Activated T-cell treated with anti-CD3 and anti-CD28 coated beads for 1 hour (primary cell): ENCODE results near the gene NEBL.

ENCODE experiments used
- DNase-seq: peaks from one replicate; pipeline ENCODE4 v3.0.0-alpha.2; 2020; ENCODE audit warnings: low read depth

The NEBL gene

GRCh38 chr10:20778008-20778757 lies 118.9 kb downstream of the NEBL start:
- DNase-seq: no peak

GRCh38 chr10:20776384-20777118 lies 120.6 kb downstream of the NEBL start:
- no peak for DNase-seq

DNA sequence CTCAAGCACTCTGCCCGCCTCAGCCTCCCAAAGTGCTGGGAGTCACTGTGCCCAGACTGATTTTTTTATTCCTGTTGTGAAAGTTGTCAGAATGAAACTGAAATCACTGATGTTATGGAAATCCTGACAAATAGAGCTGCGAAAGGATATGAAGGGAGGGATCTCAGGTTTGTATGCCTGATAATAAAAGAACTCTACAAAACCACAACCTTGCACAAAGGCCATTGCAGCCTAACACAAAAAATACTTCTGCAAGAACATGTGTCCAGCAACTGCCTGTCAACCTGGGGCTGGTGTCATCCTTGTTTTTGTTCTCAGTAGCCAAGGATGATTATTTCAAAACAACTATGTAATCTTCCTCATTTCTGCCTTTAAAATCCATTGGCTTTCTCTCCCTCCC lies 126.1 kb downstream of the NEBL start:
- DNase-seq: no peak

GRCh38 chr10:20769481-20769880 lies 127.6 kb downstream of the NEBL start:
- DNase-seq: no peak

GRCh38 chr10:20768843-20769242 lies 128.3 kb downstream of the NEBL start:
- no peak for DNase-seq

GRCh38 chr10:20767028-20767427 lies 130.1 kb downstream of the NEBL start:
- no peak for DNase-seq

DNA sequence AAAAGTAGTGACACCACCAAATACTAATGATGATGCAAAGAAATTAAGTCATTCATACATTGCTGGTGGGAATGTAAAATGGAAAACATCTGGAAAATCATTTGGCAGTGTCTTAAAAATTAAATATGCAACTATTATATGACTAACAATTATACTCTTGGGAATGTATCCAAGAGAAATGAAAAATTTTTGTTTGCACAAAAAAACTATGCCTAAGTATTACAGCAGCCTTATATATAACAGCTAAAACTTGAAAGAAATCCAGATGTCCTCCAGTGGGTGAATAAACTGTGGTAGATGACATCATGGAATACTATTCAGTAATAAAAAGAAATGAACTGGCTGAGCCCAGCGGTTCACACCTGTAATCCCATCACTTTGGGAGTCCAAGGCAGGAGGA lies 132.0 kb downstream of the NEBL start:
- DNase-seq: no peak

DNA sequence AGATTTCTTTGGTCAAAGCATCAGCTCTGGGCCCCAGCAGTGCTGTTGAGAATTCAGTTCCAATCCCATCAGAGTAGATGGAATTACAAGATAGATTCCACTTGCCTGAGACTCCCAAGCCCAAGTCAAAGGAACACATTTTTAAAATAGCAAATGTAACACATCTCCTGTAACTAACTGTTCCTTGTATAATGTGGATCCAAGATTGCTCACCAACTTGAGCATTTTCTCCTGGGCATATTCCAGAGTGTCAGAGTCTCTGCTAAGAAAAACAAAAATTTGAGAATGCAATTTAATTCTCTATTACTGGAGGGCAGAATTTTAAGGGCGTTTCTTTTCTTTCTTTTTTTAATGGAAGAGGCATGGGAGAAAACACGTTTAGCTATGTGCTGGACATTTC lies 136.7 kb downstream of the NEBL start:
- no peak for DNase-seq

DNA sequence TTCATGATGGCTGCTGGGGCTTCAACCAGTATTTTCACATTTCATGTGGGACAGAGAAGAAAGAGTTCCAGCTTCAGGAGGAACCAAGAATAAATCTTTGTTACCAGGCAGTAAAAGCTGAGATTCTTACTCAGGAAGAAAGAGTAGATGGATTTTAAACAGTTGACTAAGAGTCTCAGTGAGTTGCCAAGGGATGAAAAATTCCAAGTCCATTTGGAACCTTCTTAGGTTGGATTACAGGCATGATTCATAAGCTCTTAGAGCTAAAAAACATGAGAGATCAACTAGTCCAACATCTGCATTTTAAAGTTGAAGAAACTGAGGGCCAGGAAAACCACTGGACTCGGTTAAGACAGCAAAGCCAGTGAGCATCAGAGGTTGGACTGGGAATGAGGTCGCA lies 148.6 kb downstream of the NEBL start:
- DNase-seq: no peak

- no peak for DNase-seq
Measured at GRCh38 chr10:20747782-20748181, 149.3 kb downstream of the NEBL start.

- DNase-seq: no peak
Measured at GRCh38 chr10:20746856-20747255, 150.3 kb downstream of the NEBL start.

DNA sequence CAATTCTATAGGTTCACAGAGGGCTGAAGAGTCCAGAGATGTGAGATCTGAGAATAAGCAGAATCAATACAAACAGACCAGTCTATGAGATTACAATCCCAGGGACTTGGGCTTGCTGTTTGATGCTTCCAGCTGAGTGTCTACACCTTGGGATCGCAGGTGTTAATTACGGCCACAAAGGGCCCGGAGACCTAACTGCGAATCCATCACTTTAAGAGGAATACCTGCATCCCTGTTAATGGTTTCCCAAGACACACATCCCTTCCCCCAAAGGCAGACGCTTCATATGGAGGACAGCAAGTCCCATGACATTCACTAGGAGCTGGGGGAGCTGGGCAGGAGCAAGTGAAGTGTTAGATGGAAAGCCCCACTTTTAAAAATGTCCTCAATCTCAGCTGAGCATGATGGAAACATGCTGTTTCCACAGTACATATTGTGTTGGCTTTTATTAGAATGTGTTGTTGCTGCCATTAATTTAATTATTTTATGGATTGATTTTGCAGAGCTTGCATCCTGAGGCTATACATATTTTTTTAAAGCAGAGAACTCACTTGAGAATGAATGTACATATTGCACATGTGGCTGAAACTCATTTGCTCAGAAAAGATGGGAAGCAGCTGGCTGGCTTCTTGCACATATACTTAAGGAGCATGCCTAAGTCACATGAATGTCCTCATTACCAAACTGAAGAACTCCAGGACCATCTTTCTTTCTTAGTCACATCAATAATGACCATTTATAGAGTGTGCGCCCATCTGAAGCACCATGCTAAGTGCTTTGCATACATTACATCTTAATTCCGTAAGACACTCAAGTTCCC lies 151.3 kb downstream of the NEBL start:
- no peak for DNase-seq

DNA sequence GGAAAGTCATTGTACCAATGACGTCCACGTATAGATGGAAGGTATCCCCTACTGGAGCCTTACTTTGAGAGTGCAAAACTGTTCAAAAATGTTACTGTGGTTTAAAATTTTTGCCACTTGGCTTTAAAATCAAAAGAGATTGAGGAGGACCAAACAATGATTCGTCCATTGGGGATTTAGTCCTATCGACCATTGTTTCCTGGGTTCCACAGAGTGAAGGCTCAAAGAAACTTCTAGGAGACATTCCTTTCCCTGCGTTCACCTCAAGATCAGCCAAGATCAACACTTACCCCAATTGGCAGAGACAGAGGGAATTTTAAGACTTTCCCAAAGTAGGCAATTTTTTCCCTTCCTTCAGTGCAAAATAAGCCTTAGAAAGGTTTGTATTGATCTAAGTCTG lies 152.3 kb downstream of the NEBL start:
- no peak for DNase-seq

DNA sequence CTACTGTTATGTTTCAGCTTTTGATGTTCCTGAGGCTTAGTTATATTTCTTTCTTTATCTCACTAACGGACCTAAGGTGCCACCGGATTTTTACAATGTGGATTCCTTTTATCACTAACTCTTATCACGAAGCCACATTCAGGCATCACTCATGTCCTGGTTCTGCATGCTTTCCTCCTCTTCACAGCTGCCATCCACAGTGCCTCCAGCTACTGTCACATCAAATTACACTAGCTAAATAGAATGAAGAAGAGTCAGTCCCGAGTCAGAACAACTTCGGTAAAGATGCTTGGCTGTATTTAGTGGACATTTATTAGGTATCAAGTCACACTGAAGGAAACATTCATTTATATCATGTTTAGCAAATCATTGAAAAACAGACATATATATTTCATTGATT lies 153.2 kb downstream of the NEBL start:
- DNase-seq: no peak

GRCh38 chr10:20742737-20743541 lies 154.2 kb downstream of the NEBL start:
- no peak for DNase-seq

- DNase-seq: no peak
Measured at GRCh38 chr10:20740120-20740519, 157.0 kb downstream of the NEBL start.

- no peak for DNase-seq
Measured at GRCh38 chr10:20737107-20737506, 160.0 kb downstream of the NEBL start.
